GM19372 (cell line): ENCODE data around the gene CD79B.
A peak's percentile ranks its signal among the peaks of the same experiment; 100 is the strongest.

Source experiments
- ATAC-seq: cut with Tn5 transposase; IDR thresholded peaks from one replicate; pipeline ENCODE4 v1.9.1; 2021; ENCODE audit warnings: mild to moderate bottlenecking, low read depth, moderate library complexity; ENCODE audit not compliant: unreplicated experiment

Gene CD79B

GRCh38 chr17:63954402-63955063 is 22.4 kb upstream of the CD79B start:
- no peak for ATAC-seq

GRCh38 chr17:63950940-63951907 is 19.1 kb upstream of the CD79B start:
- ATAC-seq = no peak

GRCh38 chr17:63949576-63950250 is 17.6 kb upstream of the CD79B start:
- ATAC-seq = no peak

- no peak for ATAC-seq
Measured at GRCh38 chr17:63948521-63948920, 16.4 kb upstream of the CD79B start.

GRCh38 chr17:63947711-63948330 is 15.7 kb upstream of the CD79B start:
- ATAC-seq = no peak

- no peak for ATAC-seq
Measured at GRCh38 chr17:63946440-63947363, 14.6 kb upstream of the CD79B start.

GRCh38 chr17:63945784-63946439 is 13.8 kb upstream of the CD79B start:
- peak; percentile 54 for ATAC-seq

GRCh38 chr17:63944736-63945499 is 12.8 kb upstream of the CD79B start:
- no peak for ATAC-seq

- no peak for ATAC-seq
Measured at GRCh38 chr17:63943745-63944144, 11.6 kb upstream of the CD79B start.

GRCh38 chr17:63942309-63942985 is 10.3 kb upstream of the CD79B start:
- ATAC-seq = no peak

- ATAC-seq = no peak
Measured at GRCh38 chr17:63941751-63942150, 9.6 kb upstream of the CD79B start.

- no peak for ATAC-seq
Measured at GRCh38 chr17:63941162-63941561, 9.0 kb upstream of the CD79B start.

GRCh38 chr17:63940584-63940983 is 8.5 kb upstream of the CD79B start:
- ATAC-seq = no peak

GRCh38 chr17:63939884-63940283 is 7.8 kb upstream of the CD79B start:
- no peak for ATAC-seq

- ATAC-seq = no peak
Measured at GRCh38 chr17:63939401-63939800, 7.3 kb upstream of the CD79B start.

GRCh38 chr17:63937920-63938319 is 5.8 kb upstream of the CD79B start:
- ATAC-seq = no peak

- ATAC-seq = no peak
Measured at GRCh38 chr17:63937319-63937718, 5.2 kb upstream of the CD79B start.
